ENCODE measurements around the gene SIK2.

The SIK2 gene

GRCh38 chr11:111733016-111733415, 130.8 kb downstream of the SIK2 start:
- no peak for DNase-seq

GRCh38 chr11:111733611-111734088, 131.4 kb downstream of the SIK2 start:
- no peak for DNase-seq

- no peak for DNase-seq
These were observed 132.1 kb downstream of the SIK2 start for GRCh38 chr11:111734101-111734953.

- no peak for DNase-seq
These were observed 132.7 kb downstream of the SIK2 start for GRCh38 chr11:111734954-111735261.

- no peak for DNase-seq
These were observed 133.2 kb downstream of the SIK2 start for GRCh38 chr11:111735262-111736116.

GRCh38 chr11:111736181-111736590, 133.9 kb downstream of the SIK2 start:
- no peak for DNase-seq

- DNase-seq = no peak
These were observed 134.6 kb downstream of the SIK2 start for GRCh38 chr11:111736621-111737443.

GRCh38 chr11:111737444-111738210, 135.4 kb downstream of the SIK2 start:
- DNase-seq = no peak

GRCh38 chr11:111739299-111739698, 137.1 kb downstream of the SIK2 start:
- no peak for DNase-seq

GRCh38 chr11:111741751-111742150, 139.5 kb downstream of the SIK2 start:
- DNase-seq = no peak

GRCh38 chr11:111743700-111744099, 141.5 kb downstream of the SIK2 start:
- no peak for DNase-seq

GRCh38 chr11:111745719-111746504, 143.7 kb downstream of the SIK2 start:
- no peak for DNase-seq

- DNase-seq = no peak
These were observed 146.0 kb downstream of the SIK2 start for GRCh38 chr11:111748035-111748804.

GRCh38 chr11:111749646-111750045, 147.4 kb downstream of the SIK2 start:
- DNase-seq = no peak

- no peak for DNase-seq
These were observed 153.8 kb downstream of the SIK2 start for GRCh38 chr11:111756097-111756496.

GRCh38 chr11:111759376-111759775, 157.1 kb downstream of the SIK2 start:
- no peak for DNase-seq

- DNase-seq = no peak
These were observed 157.6 kb downstream of the SIK2 start for GRCh38 chr11:111759778-111760407.

GRCh38 chr11:111761036-111761435, 158.8 kb downstream of the SIK2 start:
- DNase-seq = no peak

GRCh38 chr11:111762526-111762925, 160.3 kb downstream of the SIK2 start:
- no peak for DNase-seq

All from effector CD4-positive, alpha-beta T cell (primary cell).